H1 (cell line): Measurements from ENCODE around the gene GPATCH4. TPM values are rescaled to one million over a fixed set of nuclear protein-coding genes. Genes with fewer than 3 reads are reported as not detected.

Experiments used
- ASH2L ChIP-seq: fragments of 200-600, 300-600 bp; sonication (generic); IDR thresholded peaks from one replicate; pipeline ENCODE4 v1.7.1; 2017; ENCODE audit warnings: low read length
- GTF2F1 ChIP-seq: IDR thresholded peaks from 2 replicates; pipeline ENCODE4 v1.6.1; 2012; ENCODE audit warnings: low read depth, low read length, improper control_type of control experiment, borderline replicate concordance
- JUND ChIP-seq: IDR thresholded peaks from 2 replicates; pipeline ENCODE4 v1.6.1; 2011; ENCODE audit warnings: mild to moderate bottlenecking, improper control_type of control experiment, low read length
- KDM5A ChIP-seq: fragments of 200-600 bp; IDR thresholded peaks from 2 replicates; pipeline ENCODE4 v1.7.1; 2012; ENCODE audit warnings: mild to moderate bottlenecking, low read length, inconsistent platforms, mixed read lengths
- RBBP5 ChIP-seq: IDR thresholded peaks from 2 replicates; pipeline ENCODE4 v1.7.1; 2012; ENCODE audit warnings: low read depth, mild to moderate bottlenecking, inconsistent platforms, low read length, moderate library complexity, borderline replicate concordance
- RXRA ChIP-seq: IDR thresholded peaks from 2 replicates; pipeline ENCODE4 v1.6.1; 2011; ENCODE audit warnings: low read depth, mild to moderate bottlenecking, low read length, moderate library complexity; ENCODE audit not compliant: insufficient read depth
- polyA plus RNA-seq, 7 experiments: library from polyadenylated mRNA; depleted of rRNA in 3 of 7; stranded (reverse) in 5 of 7; unstranded in 2 of 7; fragments of >200 nt in 5 of 7; fragments of 200-250 nt in 2 of 7; gene quantifications; 1 replicate in 5 of 7; 2 replicates in 1 of 7; 4 replicates in 1 of 7; pipeline versions ENCODE4 v1.2.1 to v1.2.3, GENCODE V29; 2011 to 2013; ENCODE audit warnings: missing spikeins in 2 of 7, mixed read lengths in 2 of 7
- total RNA-seq: library from RNA; stranded (reverse); fragmentation: NEBNext Ultra II Directional; extraction: Animal tissue kit (Norgen Biotek cat#: 25700); gene quantifications from 2 replicates; pipeline ENCODE4 v1.2.1, GENCODE V29; 2021
- TF ChIP-seq, protein P1 (sequence below): IDR thresholded peaks from 2 replicates; pipeline ENCODE4 v1.6.1; 2011; ENCODE audit warnings: low read length, improper control_type of control experiment

The GPATCH4 gene
- total and polyA plus RNA-seq, 2 of the 8 experiments (the other 6 are each of a cell fraction or from before 2014, with no cell fraction given): 20.5 to 47.9 TPM

DNA sequence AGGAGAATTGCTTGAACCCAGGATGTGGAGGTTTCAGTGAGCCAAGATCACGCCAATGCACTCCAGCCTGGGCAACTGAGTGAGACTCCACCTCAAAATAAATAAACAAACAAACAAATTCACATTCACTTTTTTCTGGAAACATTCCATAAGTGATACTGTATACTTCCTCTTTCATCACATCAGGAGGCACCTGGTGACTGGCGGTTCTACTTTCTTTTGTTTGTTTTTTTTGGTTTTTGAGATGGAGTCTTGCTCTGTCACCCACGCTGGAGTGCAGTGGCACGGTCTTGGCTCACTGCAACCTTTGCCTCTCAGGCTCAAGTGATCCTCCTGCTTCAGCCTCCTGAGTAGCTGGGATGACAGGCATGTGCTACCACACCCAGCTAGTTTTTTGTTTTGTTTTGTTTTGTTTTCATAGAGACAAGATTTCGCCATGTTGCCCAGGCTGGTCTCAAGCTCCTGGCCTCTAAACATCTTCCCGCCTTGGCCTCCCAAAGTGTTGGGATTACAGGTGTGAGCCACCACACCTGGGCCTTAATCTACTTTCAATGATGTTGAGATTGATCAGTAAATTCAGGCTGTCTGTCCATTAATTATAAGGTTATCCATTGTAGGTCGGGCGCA, 28.7 kb upstream of the GPATCH4 start (continued):
- TF ChIP-seq JUND: no peak
- TF ChIP-seq ASH2L: no peak
- no peak for TF ChIP-seq GTF2F1
- TF ChIP-seq RXRA: no peak
- TF ChIP-seq KDM5A: no peak
- no peak for TF ChIP-seq RBBP5
- TF ChIP-seq, protein P1, sequence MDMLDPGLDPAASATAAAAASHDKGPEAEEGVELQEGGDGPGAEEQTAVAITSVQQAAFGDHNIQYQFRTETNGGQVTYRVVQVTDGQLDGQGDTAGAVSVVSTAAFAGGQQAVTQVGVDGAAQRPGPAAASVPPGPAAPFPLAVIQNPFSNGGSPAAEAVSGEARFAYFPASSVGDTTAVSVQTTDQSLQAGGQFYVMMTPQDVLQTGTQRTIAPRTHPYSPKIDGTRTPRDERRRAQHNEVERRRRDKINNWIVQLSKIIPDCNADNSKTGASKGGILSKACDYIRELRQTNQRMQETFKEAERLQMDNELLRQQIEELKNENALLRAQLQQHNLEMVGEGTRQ: no peak
- TF ChIP-seq, all 59 proteins: peak for 0
